Adipocyte (in vitro differentiated cells): ENCODE measurements around the gene SMOC1.

Experiments
- DNase-seq: peaks from one replicate; pipeline ENCODE4 v3.0.0-alpha.2; 2015; ENCODE audit warnings: low read depth
- H3K27me3 ChIP-seq: replicated peaks from 2 replicates; pipeline ENCODE4 v1.7.0; 2013; ENCODE audit warnings: mild to moderate bottlenecking, low read length, moderate library complexity; ENCODE audit not compliant: control insufficient read depth, insufficient read depth
- H3K36me3 ChIP-seq: 2 replicates; pipeline ENCODE4 v1.7.0; 2013; ENCODE audit warnings: low read length, mild to moderate bottlenecking, moderate library complexity; ENCODE audit not compliant: control insufficient read depth, insufficient read depth, severe bottlenecking
- H3K4me1 ChIP-seq: 2 replicates; pipeline ENCODE4 v1.7.0; 2013; ENCODE audit warnings: mild to moderate bottlenecking, low read length, moderate library complexity; ENCODE audit not compliant: control insufficient read depth, insufficient read depth
- H3K4me3 ChIP-seq: 2 replicates; pipeline ENCODE4 v1.7.0; 2013; ENCODE audit warnings: mild to moderate bottlenecking, low read length, moderate library complexity
- H3K9ac ChIP-seq: 2 replicates; pipeline ENCODE4 v1.7.0; 2013; ENCODE audit warnings: mild to moderate bottlenecking, low read length, moderate library complexity
- H3K9me3 ChIP-seq: 2 replicates; pipeline ENCODE4 v1.7.0; 2013; ENCODE audit warnings: mild to moderate bottlenecking, low read length, moderate library complexity; ENCODE audit not compliant: control insufficient read depth

The SMOC1 gene

DNA sequence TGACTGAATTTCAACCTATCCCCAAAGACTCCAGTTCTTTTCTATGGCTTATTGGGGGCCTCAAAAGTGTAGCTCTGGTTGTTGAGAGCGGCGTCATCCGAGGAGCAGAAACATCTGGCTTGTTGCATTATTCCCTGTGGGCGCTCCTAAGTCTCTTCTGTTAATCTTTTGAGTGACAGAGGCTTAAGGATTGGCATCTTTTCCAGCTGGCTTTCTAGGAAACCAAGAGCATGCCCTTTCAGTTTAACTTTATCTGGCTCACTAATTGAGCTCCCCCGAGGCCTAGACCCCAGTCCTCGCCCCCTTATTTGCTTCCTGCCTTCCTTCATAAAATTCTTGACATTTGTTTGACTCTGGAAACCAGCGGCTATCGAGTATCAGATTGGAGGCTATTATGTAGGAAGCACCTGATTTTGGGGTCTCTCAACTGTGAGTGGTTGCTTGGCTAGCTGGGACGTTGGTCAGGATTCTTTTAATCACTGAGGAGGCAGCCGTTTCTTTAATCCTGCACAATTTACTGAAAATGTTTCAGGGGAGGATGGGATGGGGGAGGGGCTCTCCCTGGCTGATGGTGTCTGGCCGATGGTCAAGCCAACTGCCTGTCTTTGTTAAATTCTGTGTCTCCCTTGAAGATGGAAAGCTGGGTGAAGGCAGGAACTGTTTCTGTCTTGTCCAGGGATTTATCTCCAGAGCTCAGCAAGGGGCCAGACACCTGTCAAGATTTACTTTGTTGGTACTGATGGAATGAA, 3.1 kb downstream of the SMOC1 start:
- H3K36me3 ChIP-seq, result no peaks in the 10 kb centered on the region
- peaks cover 37% of the 10 kb centered on the region for H3K4me1 ChIP-seq
- no peak for DNase-seq
- H3K9ac ChIP-seq, result no peak overlapping the region
- H3K9me3 ChIP-seq, result peaks cover 5% of the 10 kb centered on the region
- H3K27me3 ChIP-seq, result no peaks in the 10 kb centered on the region
- H3K4me3 ChIP-seq, result peak overlapping the region; percentile 89

DNA sequence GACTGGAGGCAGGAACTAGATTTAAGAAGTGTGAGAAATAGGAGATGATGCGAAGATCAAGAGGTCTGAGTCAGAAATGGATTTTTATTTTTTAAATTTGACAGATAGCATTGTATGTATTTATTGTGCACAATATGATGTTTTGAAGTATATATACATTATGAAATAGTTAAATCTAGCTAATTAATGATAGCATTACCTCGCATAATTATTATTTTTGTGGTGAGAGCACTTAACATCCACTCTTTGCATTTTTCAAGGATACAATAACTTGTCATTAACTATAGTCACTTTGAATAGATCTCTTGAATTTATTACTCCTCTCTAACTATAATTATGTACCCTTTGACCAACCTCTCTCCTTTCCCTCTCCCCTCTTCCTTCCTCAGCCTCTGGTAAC, 3.7 kb downstream of the SMOC1 start:
- peaks cover 37% of the 10 kb centered on the region for H3K4me1 ChIP-seq
- no peak for DNase-seq
- H3K9me3 ChIP-seq, result peaks cover 5% of the 10 kb centered on the region
- no peaks in the 10 kb centered on the region for H3K27me3 ChIP-seq
- no peak overlapping the region for H3K9ac ChIP-seq
- H3K4me3 ChIP-seq, result no peak overlapping the region
- no peaks in the 10 kb centered on the region for H3K36me3 ChIP-seq

DNA sequence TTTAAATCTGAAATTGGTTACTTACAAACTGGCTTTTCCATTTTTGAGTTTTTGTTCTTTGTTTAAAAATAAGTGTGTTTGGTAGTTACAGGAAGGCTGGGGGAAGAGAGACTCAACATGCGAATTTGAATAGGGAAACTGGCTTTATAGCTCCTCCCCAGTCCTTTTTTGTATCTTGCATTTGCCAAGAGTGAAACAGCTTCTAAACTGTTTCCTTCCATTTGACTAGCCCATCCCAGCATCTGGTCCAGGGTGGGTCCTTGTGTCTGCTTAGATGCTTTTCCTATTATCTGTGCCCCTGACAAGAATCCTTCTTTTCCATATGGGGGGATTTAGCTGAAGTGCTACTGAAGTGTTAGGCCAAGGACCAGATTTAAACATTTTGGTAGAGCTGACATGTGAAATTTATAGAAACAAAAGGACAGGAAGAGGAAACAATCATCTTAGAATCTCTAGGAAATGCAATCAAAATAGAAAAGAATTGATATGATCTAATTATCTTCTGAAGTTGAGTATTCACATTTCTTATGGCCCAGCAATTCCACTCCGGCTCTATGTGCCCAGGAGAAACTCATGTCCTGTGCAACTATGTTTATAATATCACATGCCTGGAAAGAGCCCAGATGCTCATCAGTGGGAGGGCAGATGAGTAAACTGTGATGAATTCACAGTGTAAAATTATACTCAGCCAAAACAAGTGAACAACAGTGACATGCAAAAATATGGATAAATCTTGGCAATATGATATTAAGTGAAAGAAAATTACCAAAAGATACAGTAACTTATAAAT, 7.4 kb downstream of the SMOC1 start:
- Histone ChIP-seq H3K9ac (peak overlapping the region; percentile 27), H3K27me3 (no peaks in the 10 kb centered on the region), H3K4me3 (no peak overlapping the region), H3K4me1 (peaks cover 41% of the 10 kb centered on the region), H3K9me3 (peaks cover 8% of the 10 kb centered on the region), H3K36me3 (no peaks in the 10 kb centered on the region)
- DNase-seq, result no peak

DNA sequence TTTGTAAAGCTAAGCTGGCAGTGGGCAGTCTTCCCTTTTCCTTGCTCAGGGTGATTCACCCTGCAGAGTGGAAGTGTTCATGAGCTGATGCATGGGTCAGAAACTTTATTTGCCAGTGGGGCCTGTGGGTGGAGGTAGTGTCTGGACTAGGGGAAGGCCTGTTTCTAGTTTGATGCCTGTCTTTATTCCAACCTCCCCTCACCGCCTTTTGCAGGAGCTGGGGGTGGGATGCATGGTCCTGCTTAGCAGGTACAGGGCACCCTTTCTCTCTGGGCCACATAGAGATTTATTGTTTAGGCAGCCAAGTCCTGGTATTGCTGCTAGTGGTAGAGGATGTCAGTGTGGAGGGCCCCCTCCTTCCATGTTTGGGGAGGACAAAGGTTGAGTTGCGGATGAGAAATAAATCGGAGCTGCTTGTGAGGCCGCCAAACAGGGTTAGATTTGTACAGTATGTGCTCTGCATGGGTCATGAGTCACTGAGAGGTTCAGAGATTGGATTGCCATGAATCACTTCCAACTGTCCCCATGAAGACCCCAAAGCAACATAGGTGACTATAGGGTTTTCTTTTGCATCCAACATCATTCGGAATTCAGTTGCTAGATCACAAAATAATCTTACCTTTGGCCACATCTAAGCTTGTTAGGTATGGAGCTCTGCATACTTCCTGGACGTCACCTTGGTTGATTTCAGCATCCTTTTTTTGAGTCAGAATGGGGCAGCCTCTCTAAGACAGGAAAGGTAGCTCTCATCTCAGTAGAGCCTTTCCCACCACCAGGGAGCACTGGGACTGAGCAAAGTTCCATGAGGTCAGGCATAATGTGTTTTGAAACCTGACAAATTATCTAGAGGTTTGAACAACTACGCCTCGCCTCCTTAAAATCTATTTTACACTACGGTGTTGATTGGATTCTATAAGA, 8.8 kb downstream of the SMOC1 start:
- H3K4me1 ChIP-seq, result peaks cover 30% of the 10 kb centered on the region
- DNase-seq, result no peak
- no peaks in the 10 kb centered on the region for H3K36me3 ChIP-seq
- peaks cover 8% of the 10 kb centered on the region for H3K9me3 ChIP-seq
- no peak overlapping the region for H3K9ac ChIP-seq
- H3K27me3 ChIP-seq, result no peaks in the 10 kb centered on the region
- no peak overlapping the region for H3K4me3 ChIP-seq

DNA sequence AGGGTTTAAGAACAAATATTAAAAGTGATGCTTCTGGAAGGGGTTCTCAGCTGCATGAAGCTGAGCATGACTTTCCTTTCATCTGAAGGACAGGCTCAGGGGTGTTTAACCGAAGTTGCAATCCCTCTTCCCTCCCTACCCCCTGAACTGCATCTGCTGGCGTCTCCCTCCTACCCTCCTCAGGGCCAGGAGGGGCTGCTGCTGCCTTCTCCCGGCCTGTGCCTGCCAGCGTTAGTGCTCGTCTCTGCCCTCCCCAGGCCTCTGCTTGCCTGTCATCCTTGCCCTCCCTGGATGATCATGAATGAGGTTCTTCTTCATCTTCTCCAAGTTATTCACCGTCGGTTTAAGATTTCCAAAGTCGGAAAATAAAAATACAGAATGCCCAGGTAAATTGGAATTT, 12.2 kb downstream of the SMOC1 start:
- Histone ChIP-seq H3K36me3 (no peaks in the 10 kb centered on the region), H3K4me1 (peaks cover 29% of the 10 kb centered on the region), H3K27me3 (no peaks in the 10 kb centered on the region), H3K9ac (no peak overlapping the region), H3K9me3 (peaks cover 4% of the 10 kb centered on the region), H3K4me3 (no peak overlapping the region)
- DNase-seq, result no peak

DNA sequence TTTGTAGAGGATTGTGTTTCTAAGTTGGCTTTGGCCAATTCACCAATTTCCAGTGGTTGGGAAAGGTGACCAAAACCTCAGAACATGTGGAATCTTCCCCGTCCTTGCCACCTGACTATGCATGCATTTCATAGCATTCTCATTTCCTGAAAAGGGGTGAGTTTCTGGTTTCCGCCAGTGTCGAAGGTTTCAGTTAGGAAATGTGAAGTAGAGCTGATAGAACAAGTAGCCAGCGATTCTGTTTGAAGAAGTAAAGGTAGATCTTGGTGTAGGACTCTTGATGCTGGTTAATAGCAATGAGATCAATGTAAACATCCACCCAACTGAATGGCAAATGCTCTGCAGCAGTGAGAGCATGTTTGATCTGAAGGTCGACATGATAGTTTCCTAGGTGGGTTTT, 15.9 kb downstream of the SMOC1 start:
- H3K4me3 ChIP-seq, result no peak overlapping the region
- H3K27me3 ChIP-seq, result no peaks in the 10 kb centered on the region
- H3K4me1 ChIP-seq, result peaks cover 7% of the 10 kb centered on the region
- H3K9ac ChIP-seq, result no peak overlapping the region
- no peak for DNase-seq
- peaks cover 16% of the 10 kb centered on the region for H3K9me3 ChIP-seq
- peaks cover 5% of the 10 kb centered on the region for H3K36me3 ChIP-seq

DNA sequence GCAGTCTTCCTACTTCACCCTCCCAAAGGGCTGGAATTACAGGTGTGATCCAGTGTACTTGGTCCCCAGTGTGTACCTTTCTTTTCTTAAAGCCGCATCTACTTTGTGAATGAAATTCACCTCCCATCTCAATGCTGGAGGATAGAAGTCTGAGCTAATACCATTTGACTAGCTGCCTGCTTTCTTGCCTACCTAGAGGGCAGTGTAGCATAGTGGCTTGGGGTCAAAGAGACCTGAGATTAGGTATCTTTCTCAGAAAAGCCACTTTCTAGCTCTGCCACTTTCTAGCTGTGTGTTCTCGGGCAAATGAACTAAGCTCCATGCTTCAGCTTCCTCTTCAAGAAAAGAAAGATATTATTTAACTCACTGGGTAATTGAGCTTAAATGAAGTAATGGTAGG, 16.9 kb downstream of the SMOC1 start:
- H3K9ac ChIP-seq, result no peak overlapping the region
- peaks cover 5% of the 10 kb centered on the region for H3K36me3 ChIP-seq
- no peak for DNase-seq
- H3K4me1 ChIP-seq, result peaks cover 9% of the 10 kb centered on the region
- no peaks in the 10 kb centered on the region for H3K27me3 ChIP-seq
- no peak overlapping the region for H3K4me3 ChIP-seq
- peaks cover 16% of the 10 kb centered on the region for H3K9me3 ChIP-seq

DNA sequence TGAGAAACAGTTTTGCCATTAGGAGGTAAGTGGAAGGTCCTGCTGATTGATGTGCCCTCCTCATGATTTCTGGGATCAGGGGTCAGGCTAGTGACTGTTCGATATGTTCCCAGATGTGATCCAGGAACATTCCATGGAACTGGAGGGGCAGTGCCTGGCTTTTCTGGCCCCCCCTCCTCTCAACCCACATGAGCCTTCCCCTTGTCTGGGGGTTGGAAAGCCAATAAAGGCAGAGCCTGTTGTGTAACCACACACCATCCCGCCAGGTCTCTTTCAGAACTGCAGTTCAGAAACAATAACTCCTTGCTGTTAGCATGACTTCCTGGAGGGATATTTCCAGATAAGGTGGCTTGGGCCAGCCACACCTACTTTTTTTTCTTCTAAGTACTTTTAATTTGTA, 17.8 kb downstream of the SMOC1 start:
- Histone ChIP-seq H3K9me3 (peaks cover 16% of the 10 kb centered on the region), H3K36me3 (peaks cover 5% of the 10 kb centered on the region), H3K4me1 (peaks cover 16% of the 10 kb centered on the region), H3K9ac (no peak overlapping the region), H3K27me3 (no peaks in the 10 kb centered on the region), H3K4me3 (no peak overlapping the region)
- no peak for DNase-seq

DNA sequence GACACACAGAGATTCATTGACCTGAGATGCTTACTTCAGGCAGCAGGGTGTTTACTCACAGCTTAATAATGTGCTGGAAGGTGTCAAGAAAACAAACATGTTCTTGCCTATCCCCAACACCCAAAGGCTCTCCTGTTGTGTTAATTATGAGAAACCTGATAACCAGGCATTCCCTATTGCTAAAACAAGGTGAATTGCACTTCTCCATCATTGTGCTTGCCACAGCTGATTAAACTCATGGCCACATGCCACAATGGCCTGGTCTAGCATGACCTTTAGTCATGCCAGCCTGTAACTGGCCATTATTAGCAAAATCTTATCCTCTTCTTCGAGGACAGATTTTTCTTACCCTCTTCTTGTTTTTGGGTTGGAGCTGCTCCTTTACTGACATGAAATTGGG, 21.4 kb downstream of the SMOC1 start:
- peaks cover 20% of the 10 kb centered on the region for H3K4me1 ChIP-seq
- no peaks in the 10 kb centered on the region for H3K27me3 ChIP-seq
- H3K9ac ChIP-seq, result peak overlapping the region; percentile 63
- no peak for DNase-seq
- peak overlapping the region; percentile 16 for H3K4me3 ChIP-seq
- peaks cover 16% of the 10 kb centered on the region for H3K9me3 ChIP-seq
- H3K36me3 ChIP-seq, result peaks cover 5% of the 10 kb centered on the region

DNA sequence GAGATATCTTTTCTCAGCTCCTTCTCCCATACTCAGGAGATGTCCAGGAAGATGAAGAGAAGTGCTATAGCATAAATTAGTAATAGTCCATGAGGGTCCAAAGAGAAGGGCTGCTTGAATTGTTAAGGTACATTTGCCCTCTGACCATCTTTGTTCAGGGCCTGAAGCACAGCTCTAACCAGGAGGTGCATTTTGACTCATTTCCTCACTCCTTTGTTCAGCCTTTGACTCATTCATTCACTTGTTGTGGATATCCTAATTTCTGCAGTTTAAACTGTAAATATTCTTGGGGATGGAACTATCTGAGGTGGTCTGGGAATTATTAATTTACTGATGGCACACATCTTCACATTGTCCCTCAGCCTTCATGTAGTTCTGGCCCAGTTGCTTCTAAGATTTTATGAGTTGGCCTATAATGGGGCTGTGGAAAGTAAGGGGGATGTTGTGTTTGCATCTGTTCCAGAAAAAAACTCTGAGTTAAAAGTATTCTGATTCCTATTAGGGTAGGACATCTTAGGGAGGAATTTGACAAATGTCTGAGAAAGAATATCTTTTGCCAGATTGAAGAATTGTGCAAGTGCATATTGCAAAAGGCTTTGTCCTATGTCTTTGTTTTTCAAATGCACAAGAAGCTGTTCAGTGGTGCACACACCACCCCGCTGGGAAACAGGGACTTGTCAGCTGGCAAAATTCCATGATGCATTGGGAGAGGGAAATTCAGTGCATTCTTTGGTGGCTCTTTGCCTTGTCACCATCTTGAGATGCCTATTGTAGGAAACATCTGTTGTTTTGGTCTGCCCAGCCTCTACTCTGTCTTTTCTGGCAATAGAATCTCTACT, 22.1 kb downstream of the SMOC1 start:
- Histone ChIP-seq H3K9me3 (peaks cover 16% of the 10 kb centered on the region), H3K4me1 (peaks cover 20% of the 10 kb centered on the region), H3K27me3 (no peaks in the 10 kb centered on the region), H3K36me3 (peaks cover 5% of the 10 kb centered on the region), H3K9ac (peak overlapping the region; percentile 63), H3K4me3 (peak overlapping the region; percentile 16)
- peak; percentile 33 for DNase-seq
